Astrocyte of the spinal cord (primary cell): ENCODE results near the gene FADS2.

ENCODE experiments used
- DNase-seq: peaks from one replicate; pipeline ENCODE4 v3.0.0; 2011; ENCODE audit warnings: low read depth, low spot score
- H3K4me3 ChIP-seq: 2 replicates; pipeline ENCODE4 v1.5.1; 2011; ENCODE audit warnings: low read depth, mild to moderate bottlenecking, low read length, moderate library complexity
- CTCF ChIP-seq: IDR thresholded peaks from 2 replicates; pipeline ENCODE4 v1.5.1; 2012; ENCODE audit warnings: low read depth, mild to moderate bottlenecking, low read length, inconsistent platforms
- in situ Hi-C: cut with HindIII; loops from 2 replicates; pipeline ENCODE4 v1.10.0; 2017; ENCODE audit warnings: low sequenced_read_pairs

The FADS2 gene

GRCh38 chr11:61905801-61906521, 77.9 kb downstream of the FADS2 start:
- no peak for TF ChIP-seq CTCF
- no peak overlapping the region for H3K4me3 ChIP-seq
- in situ Hi-C loops: no loop called here
- no peak for DNase-seq

GRCh38 chr11:61906522-61906909, 78.4 kb downstream of the FADS2 start:
- H3K4me3 ChIP-seq: no peak overlapping the region
- in situ Hi-C loops: no loop called here

GRCh38 chr11:61907282-61907681, 79.2 kb downstream of the FADS2 start:
- DNase-seq: no peak
- TF ChIP-seq CTCF: no peak
- no peak overlapping the region for H3K4me3 ChIP-seq
- in situ Hi-C loops: no loop called here

More at GRCh38 chr11:61906522-61906909, 78.4 kb downstream of the FADS2 start:
- no peak for DNase-seq
- TF ChIP-seq CTCF: no peak

GRCh38 chr11:61907871-61908729, 80.0 kb downstream of the FADS2 start:
- TF ChIP-seq CTCF: no peak
- in situ Hi-C loops: no loop called here
- DNase-seq: no peak
- H3K4me3 ChIP-seq: no peak overlapping the region

- DNase-seq: no peak
- H3K4me3 ChIP-seq: no peak overlapping the region
- no peak for TF ChIP-seq CTCF
- in situ Hi-C loops: no loop called here
These were observed 80.7 kb downstream of the FADS2 start for GRCh38 chr11:61908730-61909316.

GRCh38 chr11:61910187-61911127, 82.4 kb downstream of the FADS2 start:
- H3K4me3 ChIP-seq: no peak overlapping the region
- in situ Hi-C loops: no loop called here
- DNase-seq: no peak
- no peak for TF ChIP-seq CTCF
